Measurements from ENCODE around the gene TBC1D8.

The TBC1D8 gene

DNA sequence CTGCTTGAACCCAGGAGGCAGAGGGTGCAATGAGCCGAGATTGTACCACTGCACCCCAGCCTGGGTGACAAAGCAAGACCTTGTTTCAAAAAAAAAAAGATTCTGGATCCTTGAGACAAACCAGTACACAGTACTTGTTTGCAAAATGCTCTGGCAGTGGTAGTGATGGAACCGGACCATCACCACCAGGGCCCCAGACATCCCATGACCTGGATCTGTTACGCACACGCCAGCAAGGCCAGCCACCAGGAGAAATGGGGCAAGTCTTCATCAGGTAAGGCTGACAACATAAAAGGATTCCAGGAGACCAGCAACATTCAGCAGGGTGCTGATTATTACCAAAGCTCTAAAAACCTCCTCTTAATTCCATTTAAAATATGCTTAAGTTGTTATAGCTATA lies 35.5 kb downstream of the TBC1D8 start:
- peaks cover 51% of the 10 kb centered on the region for H3K4me1 Mint-ChIP-seq
- no peak overlapping the region for H3K27ac Mint-ChIP-seq
- H3K9me3 Mint-ChIP-seq = no peaks in the 10 kb centered on the region
- no peak for DNase-seq
- H3K4me3 Mint-ChIP-seq = no peak overlapping the region
- peaks cover 6% of the 10 kb centered on the region for H3K27me3 Mint-ChIP-seq (ENCODE audit: low read depth, poor library complexity)
- H3K36me3 Mint-ChIP-seq (ENCODE audit: low read depth) = peaks cover 9% of the 10 kb centered on the region
- TF ChIP-seq, protein P1, sequence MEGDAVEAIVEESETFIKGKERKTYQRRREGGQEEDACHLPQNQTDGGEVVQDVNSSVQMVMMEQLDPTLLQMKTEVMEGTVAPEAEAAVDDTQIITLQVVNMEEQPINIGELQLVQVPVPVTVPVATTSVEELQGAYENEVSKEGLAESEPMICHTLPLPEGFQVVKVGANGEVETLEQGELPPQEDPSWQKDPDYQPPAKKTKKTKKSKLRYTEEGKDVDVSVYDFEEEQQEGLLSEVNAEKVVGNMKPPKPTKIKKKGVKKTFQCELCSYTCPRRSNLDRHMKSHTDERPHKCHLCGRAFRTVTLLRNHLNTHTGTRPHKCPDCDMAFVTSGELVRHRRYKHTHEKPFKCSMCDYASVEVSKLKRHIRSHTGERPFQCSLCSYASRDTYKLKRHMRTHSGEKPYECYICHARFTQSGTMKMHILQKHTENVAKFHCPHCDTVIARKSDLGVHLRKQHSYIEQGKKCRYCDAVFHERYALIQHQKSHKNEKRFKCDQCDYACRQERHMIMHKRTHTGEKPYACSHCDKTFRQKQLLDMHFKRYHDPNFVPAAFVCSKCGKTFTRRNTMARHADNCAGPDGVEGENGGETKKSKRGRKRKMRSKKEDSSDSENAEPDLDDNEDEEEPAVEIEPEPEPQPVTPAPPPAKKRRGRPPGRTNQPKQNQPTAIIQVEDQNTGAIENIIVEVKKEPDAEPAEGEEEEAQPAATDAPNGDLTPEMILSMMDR (IDR thresholded peaks at IDR 0.05) = no peak

DNA sequence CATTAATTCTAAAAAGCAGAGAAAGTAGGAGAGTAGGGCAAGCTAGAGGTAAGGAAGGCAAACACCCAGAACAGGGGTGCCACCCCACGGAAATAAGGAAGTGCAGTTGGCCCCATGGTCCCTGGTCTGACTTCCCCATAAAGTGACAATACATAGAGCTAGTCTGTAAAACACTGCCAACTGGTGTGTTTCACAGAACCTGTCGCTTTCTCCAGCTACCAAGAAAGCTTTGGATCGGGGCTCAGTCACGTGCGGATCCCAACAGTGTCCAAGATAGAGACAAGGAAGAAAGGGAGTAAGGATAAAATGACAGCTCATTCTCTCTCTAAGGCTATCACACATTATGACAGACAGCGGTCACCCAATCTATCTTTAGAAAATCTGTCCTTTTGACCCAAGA lies 36.4 kb downstream of the TBC1D8 start:
- Mint-ChIP-seq H3K4me3 (no peak overlapping the region), H3K36me3 (ENCODE audit: low read depth) (peaks cover 9% of the 10 kb centered on the region), H3K9me3 (no peaks in the 10 kb centered on the region), H3K27me3 (ENCODE audit: low read depth, poor library complexity) (peaks cover 6% of the 10 kb centered on the region), H3K27ac (peak overlapping the region; percentile 80), H3K4me1 (peaks cover 54% of the 10 kb centered on the region)
- TF ChIP-seq, protein P1 (IDR thresholded peaks at IDR 0.05) = no peak
- DNase-seq = no peak

DNA sequence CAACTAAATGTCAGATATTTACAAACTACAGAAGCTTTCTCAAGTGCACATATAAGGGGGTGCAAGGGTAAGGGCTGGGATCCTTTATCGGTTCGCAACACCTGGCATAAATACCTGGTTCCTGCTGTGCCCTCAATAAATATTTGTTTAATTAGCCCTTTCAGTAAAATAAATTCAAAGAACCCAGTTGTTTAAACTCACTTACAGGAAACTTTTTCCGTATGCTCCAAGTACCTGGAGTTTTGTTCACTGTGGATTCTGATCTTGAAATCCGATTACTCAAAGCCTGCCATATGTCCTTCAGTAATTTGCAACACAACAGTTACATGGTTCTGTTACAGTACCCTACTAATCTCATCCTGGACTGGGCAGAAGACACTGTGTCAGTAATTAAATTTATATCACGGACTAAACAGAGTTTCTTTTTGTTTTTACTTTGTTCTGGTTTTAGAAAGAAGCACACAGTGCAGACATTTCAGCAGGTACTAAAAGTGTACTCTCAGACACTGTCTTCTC lies 36.9 kb downstream of the TBC1D8 start:
- TF ChIP-seq, protein P1 (IDR thresholded peaks at IDR 0.05) = no peak
- H3K4me3 Mint-ChIP-seq = no peak overlapping the region
- DNase-seq = no peak
- peaks cover 6% of the 10 kb centered on the region for H3K27me3 Mint-ChIP-seq (ENCODE audit: low read depth, poor library complexity)
- peak overlapping the region; percentile 80 for H3K27ac Mint-ChIP-seq
- peaks cover 6% of the 10 kb centered on the region for H3K36me3 Mint-ChIP-seq (ENCODE audit: low read depth)
- no peaks in the 10 kb centered on the region for H3K9me3 Mint-ChIP-seq
- peaks cover 59% of the 10 kb centered on the region for H3K4me1 Mint-ChIP-seq

DNA sequence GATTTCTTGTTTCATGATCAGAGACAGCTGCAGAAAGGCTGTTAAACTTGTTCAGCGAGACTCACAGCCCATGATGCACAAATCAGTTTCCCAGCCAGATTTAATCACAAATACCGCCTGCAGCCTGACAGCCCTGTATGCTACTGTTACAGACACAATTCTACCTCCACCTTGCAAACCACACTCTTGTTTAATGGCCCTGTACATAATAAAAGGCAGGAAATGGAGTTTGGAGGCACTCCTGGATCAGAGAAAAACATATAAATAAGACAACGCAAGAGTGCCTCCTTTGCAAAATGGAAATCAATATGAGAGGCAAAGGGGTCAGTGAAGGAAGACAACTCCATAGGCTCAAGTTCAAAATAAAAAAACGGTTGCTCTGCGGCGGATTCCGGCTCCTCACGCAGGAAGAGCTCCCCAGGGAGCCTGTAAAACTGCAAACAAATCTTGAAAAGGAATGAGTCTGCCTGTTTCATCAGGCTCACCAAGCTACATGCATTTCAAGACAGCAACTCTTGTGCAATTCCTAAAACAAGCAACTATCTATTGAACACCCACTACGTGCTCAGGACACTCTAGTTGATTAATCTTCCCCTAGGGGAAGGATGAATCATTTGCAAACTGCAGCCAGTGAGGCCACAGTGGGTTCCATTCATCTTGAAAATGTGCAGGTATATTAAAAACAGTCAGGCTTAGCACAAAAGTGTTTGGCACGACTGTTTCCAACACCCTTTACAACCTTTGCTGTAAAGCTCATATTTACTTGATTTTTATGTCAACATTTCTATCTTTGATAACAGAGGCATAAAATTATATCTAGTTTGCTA lies 37.5 kb downstream of the TBC1D8 start:
- peaks cover 65% of the 10 kb centered on the region for H3K4me1 Mint-ChIP-seq

DNA sequence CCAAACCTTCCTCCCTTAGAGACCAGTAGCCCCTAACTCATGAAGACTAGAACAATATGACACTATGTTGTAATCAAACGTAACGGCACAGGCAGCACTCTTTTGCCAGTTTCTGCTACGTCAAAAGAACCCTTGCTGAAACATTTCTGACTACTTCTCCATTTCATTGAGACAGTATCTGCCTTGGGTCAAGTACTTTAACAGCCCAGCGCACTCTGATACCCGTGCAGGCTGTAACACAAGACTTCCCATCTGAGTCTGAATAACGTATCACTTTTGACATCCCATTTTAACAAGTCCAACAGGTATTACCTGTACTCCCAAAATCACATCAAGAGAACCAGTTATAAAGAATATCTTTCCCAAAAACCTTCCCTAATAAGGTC lies 38.4 kb downstream of the TBC1D8 start:
- H3K36me3 Mint-ChIP-seq (ENCODE audit: low read depth) = no peaks in the 10 kb centered on the region
- peak overlapping the region; percentile 74 for H3K27ac Mint-ChIP-seq
- peaks cover 6% of the 10 kb centered on the region for H3K27me3 Mint-ChIP-seq (ENCODE audit: low read depth, poor library complexity)
- TF ChIP-seq, protein P1 (IDR thresholded peaks at IDR 0.05) = no peak
- peak overlapping the region; percentile 70 for H3K4me3 Mint-ChIP-seq
- peaks cover 65% of the 10 kb centered on the region for H3K4me1 Mint-ChIP-seq
- no peaks in the 10 kb centered on the region for H3K9me3 Mint-ChIP-seq
- no peak for DNase-seq

More for the DNA sequence above, 37.5 kb downstream of the TBC1D8 start:
- DNase-seq = no peak
- H3K9me3 Mint-ChIP-seq = no peaks in the 10 kb centered on the region
- H3K27me3 Mint-ChIP-seq (ENCODE audit: low read depth, poor library complexity) = peaks cover 6% of the 10 kb centered on the region
- H3K36me3 Mint-ChIP-seq (ENCODE audit: low read depth) = no peaks in the 10 kb centered on the region
- TF ChIP-seq, protein P1 (IDR thresholded peaks at IDR 0.05) = no peak
- peak overlapping the region; percentile 36 for H3K27ac Mint-ChIP-seq
- peak overlapping the region; percentile 70 for H3K4me3 Mint-ChIP-seq
